ELF-1 (cell line): Measurements from ENCODE around the gene ABCB11.
"Not testable (repeated sequence)": the region's sequence is repeated elsewhere in the genome, so short reads cannot be mapped to it uniquely, and the experiment has no call there.

Experiments
- DNase-seq: peaks from one replicate; pipeline ENCODE4 v3.0.0-alpha.2; 2016; ENCODE audit warnings: low read depth, low spot score

The ABCB11 gene

DNA sequence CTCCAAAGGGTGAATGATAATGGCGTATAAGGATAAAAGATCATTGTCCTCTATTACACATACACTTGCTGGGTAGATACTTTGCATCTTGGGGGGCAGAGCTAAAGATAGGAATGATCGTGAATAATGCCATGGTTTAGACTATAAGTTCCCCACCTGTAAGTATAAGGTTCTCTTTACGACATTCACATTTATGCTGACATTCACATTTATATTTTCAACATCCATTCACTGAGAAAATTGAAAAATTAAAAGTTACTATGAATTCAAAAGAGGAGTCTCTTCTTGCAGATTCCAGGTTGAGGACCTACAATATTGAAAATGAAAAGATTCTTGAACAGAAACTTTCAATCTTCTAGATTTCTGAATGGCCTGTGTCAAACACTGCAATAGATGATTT, 138.8 kb downstream of the ABCB11 start:
- DNase-seq: no peak

DNA sequence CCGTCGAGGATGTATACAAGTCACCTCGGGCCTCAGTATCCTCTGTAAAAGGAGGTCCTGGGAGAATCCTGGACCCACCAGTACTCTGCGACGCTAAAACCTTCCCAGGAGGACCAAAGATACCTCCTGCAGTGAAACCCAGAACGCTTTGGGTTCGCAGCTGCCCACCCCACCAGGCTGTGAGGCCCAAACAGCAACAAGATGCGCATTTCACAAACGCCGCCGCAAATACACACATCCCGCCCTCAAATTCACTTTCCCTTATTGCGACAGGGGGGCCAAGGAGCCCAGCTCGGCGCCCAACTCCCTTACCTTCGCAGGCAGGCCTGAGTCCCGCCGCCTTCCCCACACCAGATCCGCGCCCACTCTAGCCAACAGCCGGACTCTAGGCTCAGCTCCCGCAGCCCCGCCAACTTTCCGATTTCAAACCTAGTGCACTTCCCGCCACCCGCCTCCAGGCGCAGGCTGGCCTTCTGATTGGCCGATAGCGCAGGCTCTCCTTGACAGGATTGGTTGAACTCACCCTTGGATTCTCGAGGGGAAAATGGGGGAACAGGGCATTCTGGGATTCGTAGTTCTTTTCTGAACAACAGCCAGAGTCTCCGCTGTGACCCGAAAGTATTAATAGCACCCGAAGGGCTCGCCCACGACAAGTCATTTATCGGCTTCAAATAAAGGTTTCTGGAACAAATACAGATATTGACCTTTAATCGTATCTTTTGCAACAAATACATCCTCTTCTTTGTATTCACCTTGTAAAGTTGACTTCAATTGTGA, 140.9 kb downstream of the ABCB11 start, which contains the start of gene SPC25:
Gene SPC25, minus strand, starts transcription at position 425 of the 777 bp plus-strand sequence. CDS start 911 bp downstream, outside the sequence.
- DNase-seq: peak; percentile 95

DNA sequence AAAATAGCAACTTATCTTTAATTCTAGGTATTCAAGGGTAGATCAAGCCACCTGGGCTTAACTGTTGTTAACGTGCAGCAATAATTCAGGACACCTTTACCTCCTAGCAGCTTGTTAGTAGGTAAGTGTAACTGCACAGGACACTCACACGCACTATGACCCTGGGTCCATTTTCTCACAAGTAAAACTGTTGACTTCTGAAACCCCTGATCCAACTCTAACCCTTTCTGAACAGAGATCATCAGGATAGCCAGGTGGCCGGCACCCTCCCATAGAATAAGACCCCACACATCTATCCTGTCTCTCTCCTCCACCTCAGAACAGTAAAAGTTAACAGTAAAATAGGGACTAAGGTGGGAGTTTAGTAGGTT, 141.5 kb downstream of the ABCB11 start:
- no peak for DNase-seq

GRCh38 chr2:168884975-168885374, 146.1 kb downstream of the ABCB11 start:
- no peak for DNase-seq

DNA sequence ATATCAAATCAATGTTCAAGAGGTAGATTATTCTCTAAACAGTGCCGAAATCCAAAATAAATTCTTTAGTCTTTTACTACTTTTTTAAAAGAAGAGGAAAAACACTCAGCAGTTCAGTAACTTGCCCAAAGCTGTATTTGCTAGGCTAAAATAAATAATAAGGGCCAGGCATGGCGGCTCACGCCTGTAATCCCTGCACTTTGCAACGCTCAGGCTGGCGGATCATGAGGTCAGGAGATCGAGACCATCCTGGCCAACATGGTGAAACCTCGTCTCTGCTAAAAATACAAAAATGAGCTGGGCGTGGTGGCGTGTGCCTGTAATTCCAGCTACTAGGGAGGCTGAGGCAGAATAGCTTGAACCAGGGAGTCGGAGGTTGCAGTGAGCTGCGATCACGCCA, 149.0 kb downstream of the ABCB11 start:
- DNase-seq: not testable (repeated sequence)

DNA sequence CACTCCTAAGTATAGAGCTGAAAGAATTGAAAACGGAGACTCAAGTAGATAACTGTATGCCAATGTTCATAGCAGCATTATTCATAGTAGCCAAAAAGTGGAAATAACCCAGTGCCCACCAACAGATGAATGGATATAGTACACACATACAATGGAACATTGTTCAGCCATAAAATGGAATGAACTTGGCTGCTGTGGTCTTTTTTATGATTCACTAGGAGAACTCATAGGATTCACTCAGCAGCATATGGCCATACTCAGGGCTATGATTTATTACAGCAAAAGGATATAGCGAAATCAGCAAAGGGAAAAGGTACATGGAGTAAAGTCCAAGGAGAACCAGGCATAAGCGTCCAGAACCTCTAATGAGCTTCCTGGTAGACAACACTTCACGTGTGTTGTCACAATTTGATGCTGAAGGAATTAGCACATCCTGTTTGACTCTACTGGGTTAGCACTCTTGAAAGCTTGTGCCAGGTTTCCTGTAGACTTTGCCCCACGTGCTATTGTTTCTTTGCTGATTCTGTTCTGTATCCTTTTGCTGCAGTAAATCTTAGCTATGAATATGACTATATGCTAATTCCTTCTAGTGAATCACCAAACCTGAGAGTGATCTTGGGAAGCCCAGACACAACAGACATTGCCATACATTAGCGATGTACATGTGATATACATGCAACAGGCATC, 156.6 kb downstream of the ABCB11 start:
- DNase-seq: no peak

DNA sequence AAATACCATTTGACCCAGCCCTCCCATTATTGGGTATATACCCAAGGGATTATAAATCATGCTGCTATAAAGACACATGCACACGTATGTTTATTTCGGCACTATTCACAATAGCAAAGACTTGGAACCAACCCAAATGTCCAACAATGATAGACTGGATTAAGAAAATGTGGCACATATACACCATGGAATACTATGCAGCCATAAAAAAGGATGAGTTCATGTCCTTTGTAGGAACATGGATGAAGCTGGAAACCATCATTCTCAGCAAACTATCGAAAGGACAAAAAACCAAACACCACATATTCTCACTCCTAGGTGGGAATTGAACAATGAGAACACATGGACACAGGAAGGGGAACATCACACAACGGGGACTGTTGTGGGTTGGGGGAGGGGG, 160.3 kb downstream of the ABCB11 start:
- not testable (repeated sequence) for DNase-seq
